OCI-LY1 (cell line): Measurements from ENCODE around the gene CBX8.

Source experiments
- EZH2 ChIP-seq: fragments of 200-600 bp; sonication (generic), shearing (Covaris generic); IDR thresholded peaks from 2 replicates; pipeline ENCODE4 v1.8.0; 2017; ENCODE audit warnings: borderline replicate concordance, mixed run types, mild to moderate bottlenecking, antibody characterized with exemption, low read length, moderate library complexity, mixed read lengths
- TF ChIP-seq, protein P1 (sequence below): fragments of 200-600 bp; sonication (generic), shearing (Covaris generic); IDR thresholded peaks from 2 replicates; pipeline ENCODE4 v1.5.1; 2017; ENCODE audit warnings: mild to moderate bottlenecking, antibody characterized with exemption, low read length, moderate library complexity, mixed read lengths

DNA sequence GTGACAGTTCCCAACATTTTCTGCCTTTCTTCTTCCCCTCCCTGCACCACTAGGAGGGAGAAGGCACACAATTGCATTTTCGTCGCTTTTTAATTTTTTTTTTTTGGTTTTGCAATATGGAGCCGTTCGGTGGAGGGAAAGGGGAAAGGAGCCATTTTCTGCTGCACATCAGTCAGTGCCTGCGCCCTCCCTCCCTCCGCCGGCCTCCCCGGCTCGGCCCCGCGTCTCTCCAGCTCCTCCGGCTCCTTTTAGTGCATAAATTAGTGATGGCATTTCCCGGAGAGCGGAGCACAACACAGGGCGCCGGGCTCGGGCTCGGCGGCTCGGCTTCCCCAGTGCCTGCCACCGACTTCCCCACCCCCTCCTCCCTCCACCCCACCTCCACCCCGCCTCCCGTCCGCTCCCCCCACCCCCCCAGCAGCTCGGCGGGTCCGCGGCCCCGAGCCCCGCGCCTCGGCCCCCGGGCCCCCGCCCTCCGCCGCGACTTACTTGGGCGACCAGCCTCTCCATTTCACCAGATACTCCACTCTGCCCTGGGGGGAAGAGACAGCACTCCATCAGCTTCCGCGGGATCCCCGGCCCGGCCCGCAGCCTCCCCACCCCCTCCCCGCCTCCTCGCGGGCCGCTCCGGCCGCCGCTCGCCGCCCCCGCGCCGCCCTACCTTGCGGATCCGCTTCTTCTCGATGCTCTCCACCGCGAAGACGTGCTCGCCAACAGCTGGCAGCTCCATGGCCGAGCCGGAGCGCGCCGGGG lies 41.8 kb upstream of the CBX8 start:
- TF ChIP-seq, protein P1, sequence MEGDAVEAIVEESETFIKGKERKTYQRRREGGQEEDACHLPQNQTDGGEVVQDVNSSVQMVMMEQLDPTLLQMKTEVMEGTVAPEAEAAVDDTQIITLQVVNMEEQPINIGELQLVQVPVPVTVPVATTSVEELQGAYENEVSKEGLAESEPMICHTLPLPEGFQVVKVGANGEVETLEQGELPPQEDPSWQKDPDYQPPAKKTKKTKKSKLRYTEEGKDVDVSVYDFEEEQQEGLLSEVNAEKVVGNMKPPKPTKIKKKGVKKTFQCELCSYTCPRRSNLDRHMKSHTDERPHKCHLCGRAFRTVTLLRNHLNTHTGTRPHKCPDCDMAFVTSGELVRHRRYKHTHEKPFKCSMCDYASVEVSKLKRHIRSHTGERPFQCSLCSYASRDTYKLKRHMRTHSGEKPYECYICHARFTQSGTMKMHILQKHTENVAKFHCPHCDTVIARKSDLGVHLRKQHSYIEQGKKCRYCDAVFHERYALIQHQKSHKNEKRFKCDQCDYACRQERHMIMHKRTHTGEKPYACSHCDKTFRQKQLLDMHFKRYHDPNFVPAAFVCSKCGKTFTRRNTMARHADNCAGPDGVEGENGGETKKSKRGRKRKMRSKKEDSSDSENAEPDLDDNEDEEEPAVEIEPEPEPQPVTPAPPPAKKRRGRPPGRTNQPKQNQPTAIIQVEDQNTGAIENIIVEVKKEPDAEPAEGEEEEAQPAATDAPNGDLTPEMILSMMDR = no peak
- TF ChIP-seq EZH2 = no peak
